SK-N-SH (cell line): ENCODE results near the gene PLEKHG7. TPM values are rescaled to one million over a fixed set of nuclear protein-coding genes. Genes with fewer than 3 reads are reported as not detected.

Source experiments
- CTCF ChIA-PET: fragments of 300-600, 350-600 bp; formaldehyde crosslinking; extraction: SDS; loops from one replicate; lab custom pipeline; 2021; lab: Yijun Ruan, JAX
- POLR2A ChIA-PET: fragments of 350-600 bp; sonication (Branson Sonifier 250); formaldehyde crosslinking; extraction: SDS; loops from one replicate; lab custom pipeline; 2020; ENCODE audit warnings: antibody characterized with exemption, inconsistent platforms; lab: Yijun Ruan, JAX
- DNase-seq: peaks from one replicate; pipeline ENCODE4 v3.0.0; 2012
- H2AFZ ChIP-seq: fragments of 200-600 bp; sonication (generic); 2 replicates; pipeline ENCODE4 v1.8.1; 2016; ENCODE audit warnings: antibody characterized with exemption, mild to moderate bottlenecking, low read depth
- H3F3A ChIP-seq: fragments of 200-600 bp; sonication (generic); replicated peaks from 2 replicates; pipeline ENCODE3; 2016; ENCODE audit warnings: antibody characterized with exemption, mild to moderate bottlenecking; ENCODE audit not compliant: insufficient read depth
- H3K27ac ChIP-seq, 2 experiments: fragments of 200-500 bp in 1 of 2; fragments of 200-600 bp in 1 of 2; sonication (Bioruptor generic) in 1 of 2; sonication (generic), shearing (Covaris generic) in 1 of 2; 2 replicates each; pipeline versions ENCODE4 v1.5.1 to v1.6.1; 2014 to 2016; ENCODE audit warnings: low read depth in 2 of 2, inconsistent platforms in 1 of 2, low read length in 1 of 2, mild to moderate bottlenecking in 1 of 2, mixed read lengths in 1 of 2
- H3K27me3 ChIP-seq: fragments of 200-600 bp; sonication (generic), shearing (Covaris generic); 2 replicates; pipeline ENCODE4 v1.6.1; 2016; ENCODE audit warnings: mixed run types; ENCODE audit not compliant: insufficient read depth
- H3K36me3 ChIP-seq, 2 experiments: fragments of 200-500 bp in 1 of 2; fragments of 200-600 bp in 1 of 2; sonication (Bioruptor generic) in 1 of 2; sonication (generic) in 1 of 2; replicated peaks in 1 of 2; 2 replicates each; pipeline versions ENCODE3 to v1.5.1; 2014 to 2016; ENCODE audit warnings: low read length in 1 of 2, mild to moderate bottlenecking in 1 of 2; ENCODE audit not compliant: insufficient read depth in 2 of 2, control insufficient read depth in 1 of 2
- H3K4me1 ChIP-seq, 2 experiments: fragments of 200-500 bp in 1 of 2; fragments of 200-600 bp in 1 of 2; sonication (Bioruptor generic) in 1 of 2; sonication (generic), shearing (Covaris generic) in 1 of 2; 2 replicates each; pipeline versions ENCODE4 v1.5.1 to v1.6.1; 2014 to 2016; ENCODE audit warnings: low read depth in 1 of 2, low read length in 1 of 2, mixed run types in 1 of 2; ENCODE audit not compliant: insufficient read depth in 2 of 2, control insufficient read depth in 1 of 2
- H3K4me2 ChIP-seq: fragments of 200-600 bp; sonication (generic), shearing (Covaris generic); 2 replicates; pipeline ENCODE4 v1.6.1; 2017; ENCODE audit warnings: mixed run types
- H3K4me3 ChIP-seq, 2 experiments: fragments of 200-500 bp in 1 of 2; fragments of 200-600 bp in 1 of 2; sonication (Bioruptor generic) in 1 of 2; sonication (generic), shearing (Covaris generic) in 1 of 2; 2 replicates each; pipeline versions ENCODE4 v1.5.1 to v1.8.1; 2014 to 2016; ENCODE audit warnings: low read depth in 2 of 2, inconsistent platforms in 1 of 2, low read length in 1 of 2, mild to moderate bottlenecking in 1 of 2, mixed read lengths in 1 of 2, moderate library complexity in 1 of 2
- H3K79me2 ChIP-seq: fragments of 200-600 bp; sonication (generic); 2 replicates; pipeline ENCODE4 v1.8.1; 2017; ENCODE audit warnings: mild to moderate bottlenecking; ENCODE audit not compliant: insufficient read depth
- H3K9ac ChIP-seq: fragments of 200-600 bp; sonication (generic); 2 replicates; pipeline ENCODE4 v1.6.1; 2017; ENCODE audit warnings: mixed run types
- H3K9me2 ChIP-seq: fragments of 200-600 bp; sonication (generic); 2 replicates; pipeline ENCODE4 v1.6.1; 2017; ENCODE audit warnings: mixed run types
- H3K9me3 ChIP-seq: fragments of 200-600 bp; sonication (generic); 2 replicates; pipeline ENCODE4 v1.6.1; 2017; ENCODE audit warnings: mixed run types, mild to moderate bottlenecking, moderate library complexity
- H4K20me1 ChIP-seq: fragments of 200-600 bp; sonication (generic); 2 replicates; pipeline ENCODE4 v1.6.1; 2017; ENCODE audit warnings: mild to moderate bottlenecking, mixed run types; ENCODE audit not compliant: insufficient read depth
- ELF1 ChIP-seq: IDR thresholded peaks from 2 replicates; pipeline ENCODE4 v1.4.0; 2012
- EZH2phosphoT487 ChIP-seq: fragments of 200-600 bp; sonication (generic); IDR thresholded peaks from 2 replicates; pipeline ENCODE4 v1.6.1; 2017; ENCODE audit warnings: low read depth, mixed run types, mild to moderate bottlenecking, antibody characterized with exemption, moderate library complexity, borderline replicate concordance
- FOSL2 ChIP-seq: IDR thresholded peaks from 2 replicates; pipeline ENCODE4 v1.4.0; 2012; ENCODE audit warnings: low read depth, mild to moderate bottlenecking, moderate library complexity, borderline replicate concordance
- FOXJ3 ChIP-seq: sonication (generic); formaldehyde crosslinking; IDR thresholded peaks from 2 replicates; pipeline ENCODE4 v1.5.1; 2020; ENCODE audit warnings: mild to moderate bottlenecking, missing genetic modification reagents
- FOXM1 ChIP-seq: IDR thresholded peaks from 2 replicates; pipeline ENCODE4 v1.4.0; 2012; ENCODE audit warnings: low read depth, mild to moderate bottlenecking
- MAX ChIP-seq: IDR thresholded peaks from 2 replicates; pipeline ENCODE4 v1.4.0; 2012; ENCODE audit warnings: low read depth
- PBX3 ChIP-seq: IDR thresholded peaks from 2 replicates; pipeline ENCODE4; 2012
- POLR2AphosphoS5 ChIP-seq: IDR thresholded peaks from 2 replicates; pipeline ENCODE4 v1.6.1; 2012; ENCODE audit warnings: low read depth, low read length
- RAD21 ChIP-seq: IDR thresholded peaks from 2 replicates; pipeline ENCODE4 v1.6.1; 2012; ENCODE audit warnings: mild to moderate bottlenecking, low read length
- RFX5 ChIP-seq: IDR thresholded peaks from 2 replicates; pipeline ENCODE4 v1.6.1; 2012; ENCODE audit warnings: mild to moderate bottlenecking, improper control_type of control experiment, low read length
- SIN3A ChIP-seq: IDR thresholded peaks from 2 replicates; pipeline ENCODE4 v1.6.1; 2012; ENCODE audit warnings: low read depth, mild to moderate bottlenecking, low read length, moderate library complexity, borderline replicate concordance
- TAF1 ChIP-seq: IDR thresholded peaks from 2 replicates; pipeline ENCODE4 v1.6.1; 2012; ENCODE audit warnings: low read depth, mild to moderate bottlenecking, low read length, moderate library complexity, borderline replicate concordance
- TCF12 ChIP-seq: IDR thresholded peaks from 2 replicates; pipeline ENCODE4 v1.4.0; 2012
- TEAD4 ChIP-seq: IDR thresholded peaks from 2 replicates; pipeline ENCODE4 v1.4.0; 2012; ENCODE audit warnings: mild to moderate bottlenecking, borderline replicate concordance; ENCODE audit not compliant: insufficient read depth
- YY1 ChIP-seq: IDR thresholded peaks from 2 replicates; pipeline ENCODE4 v1.4.0; 2012; ENCODE audit warnings: low read depth, mild to moderate bottlenecking
- ZBTB33 ChIP-seq: IDR thresholded peaks from 2 replicates; pipeline ENCODE4 v1.4.0; 2012; ENCODE audit warnings: low read depth, borderline replicate concordance
- WGBS: methylation state at CpG from one replicate; pipeline ENCODE4 v1.1.6; 2017; ENCODE audit warnings: low lambda C conversion rate; 5-methylcytosine and 5-hydroxymethylcytosine counted together
- polyA plus RNA-seq, 3 experiments: library from polyadenylated mRNA; depleted of rRNA; stranded (reverse); fragments of >200 nt; gene quantifications; 2 replicates each; pipeline ENCODE4 v1.2.3, GENCODE V29; 2012
- TF ChIP-seq, protein P1 (sequence below): fragments of 150-350 bp; IDR thresholded peaks from 2 replicates; pipeline ENCODE4 v1.6.1; 2017; ENCODE audit warnings: antibody characterized with exemption, low read length, low read depth, borderline replicate concordance

PLEKHG7 gene
- polyA plus RNA-seq, 1 of the 3 experiments (the other 2 are of a cell fraction) = not detected

DNA sequence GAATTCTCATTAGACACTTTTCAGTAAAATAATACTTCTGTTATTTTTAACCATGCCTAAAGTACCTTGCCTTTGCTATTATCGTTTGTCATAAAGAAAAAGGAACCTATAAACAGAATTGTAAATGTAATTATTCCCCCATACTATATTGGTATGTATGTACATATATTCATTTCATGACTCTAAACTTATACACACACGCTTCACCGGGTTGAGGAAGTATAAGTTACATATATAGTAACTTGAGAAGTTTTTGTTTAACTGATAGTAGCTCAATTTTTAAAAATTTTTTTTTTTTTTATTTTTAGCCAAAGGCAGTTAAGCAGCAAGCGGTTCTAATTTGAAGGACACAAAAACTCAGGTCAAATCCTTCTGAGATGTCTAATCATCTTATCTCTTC, 107.6 kb downstream of the PLEKHG7 start:
- CTCF ChIA-PET = no interaction called here
- WGBS = 96% methylated on average over 4 of the region's 4 CpGs

GRCh38 chr12:92814584-92814983, 111.8 kb downstream of the PLEKHG7 start:
- Histone ChIP-seq H3K27ac (no peak overlapping the region), H3K9ac (no peak overlapping the region), H3K9me2 (no peaks in the 10 kb centered on the region), H3K27me3 (no peaks in the 10 kb centered on the region), H2AFZ (no peak overlapping the region), H3K79me2 (no peaks in the 10 kb centered on the region), H3F3A (peaks cover 3% of the 10 kb centered on the region), H3K4me2 (no peak overlapping the region), H3K4me3 (no peak overlapping the region), H4K20me1 (no peaks in the 10 kb centered on the region), H3K4me1 (no peaks in the 10 kb centered on the region), H3K9me3 (no peaks in the 10 kb centered on the region), H3K36me3 (peaks cover 45 to 78% of the 10 kb centered on the region in 2 experiments)
- POLR2A ChIA-PET = no interaction called here
- DNase-seq = no peak
- CTCF ChIA-PET = interaction anchor here (1.0 to 1.2 kb wide), 2 partner anchors 13 to 582 kb away, joined by 3 to 4 read pairs; no protein-coding TSS in a partner anchor
- WGBS = 98% methylated on average over 2 of the region's 2 CpGs
- no peak for TF ChIP-seq FOXJ3
- no peak for TF ChIP-seq TEAD4
- TF ChIP-seq RFX5 = no peak
- no peak for TF ChIP-seq POLR2AphosphoS5
- no peak for TF ChIP-seq EZH2phosphoT487
- TF ChIP-seq TCF12 = no peak
- no peak for TF ChIP-seq FOXM1
- no peak for TF ChIP-seq ZBTB33
- no peak for TF ChIP-seq RAD21
- TF ChIP-seq SIN3A = no peak
- TF ChIP-seq, protein P1, sequence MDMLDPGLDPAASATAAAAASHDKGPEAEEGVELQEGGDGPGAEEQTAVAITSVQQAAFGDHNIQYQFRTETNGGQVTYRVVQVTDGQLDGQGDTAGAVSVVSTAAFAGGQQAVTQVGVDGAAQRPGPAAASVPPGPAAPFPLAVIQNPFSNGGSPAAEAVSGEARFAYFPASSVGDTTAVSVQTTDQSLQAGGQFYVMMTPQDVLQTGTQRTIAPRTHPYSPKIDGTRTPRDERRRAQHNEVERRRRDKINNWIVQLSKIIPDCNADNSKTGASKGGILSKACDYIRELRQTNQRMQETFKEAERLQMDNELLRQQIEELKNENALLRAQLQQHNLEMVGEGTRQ = no peak
- no peak for TF ChIP-seq ELF1
- no peak for TF ChIP-seq TAF1
- no peak for TF ChIP-seq PBX3
- no peak for TF ChIP-seq MAX
- no peak for TF ChIP-seq YY1
- no peak for TF ChIP-seq FOSL2

More for the DNA sequence above, 107.6 kb downstream of the PLEKHG7 start:
- Histone ChIP-seq H3F3A (no peaks in the 10 kb centered on the region), H4K20me1 (no peaks in the 10 kb centered on the region), H3K4me2 (no peak overlapping the region), H3K27ac (no peak overlapping the region), H3K36me3 (peaks cover 50 to 89% of the 10 kb centered on the region in 2 experiments), H2AFZ (no peak overlapping the region), H3K27me3 (no peaks in the 10 kb centered on the region), H3K9ac (no peak overlapping the region), H3K9me3 (peaks cover 7% of the 10 kb centered on the region; the same call in 1 of the 2 replicates), H3K4me3 (no peak overlapping the region), H3K4me1 (no peaks in the 10 kb centered on the region), H3K79me2 (peaks cover 3% of the 10 kb centered on the region; the same call in 1 of the 2 replicates), H3K9me2 (no peaks in the 10 kb centered on the region)
- no peak for TF ChIP-seq SIN3A
- no peak for TF ChIP-seq TCF12
- TF ChIP-seq RAD21 = no peak
- no peak for TF ChIP-seq ZBTB33
- DNase-seq = no peak
- POLR2A ChIA-PET = no interaction called here
